ENCODE data around the gene SORL1. TPM values are rescaled to one million over a fixed set of nuclear protein-coding genes. Genes with fewer than 3 reads are reported as not detected.

Gene SORL1
- total and polyA plus RNA-seq, 9 of the 15 experiments (the other 6 are each of a cell fraction or from before 2014, with no cell fraction given): 0.01 to 0.66 TPM; not detected in 7

- H3K36me3 ChIP-seq (ENCODE audit: control insufficient read depth, insufficient read depth, low read length): no peaks in the 10 kb centered on the region
- no peak overlapping the region for H3K4me2 ChIP-seq (ENCODE audit: insufficient read depth, low read length)
- H3K9me3 ChIP-seq (replicated peaks; ENCODE audit: control insufficient read depth, insufficient read depth, low read depth, low read length): no peaks in the 10 kb centered on the region
- H3K27ac ChIP-seq (ENCODE audit: extremely low read depth, low read depth, low read length): no peak overlapping the region
- H4K20me1 ChIP-seq (replicated peaks; ENCODE audit: control insufficient read depth, insufficient read depth, low read length): no peaks in the 10 kb centered on the region
- TF ChIP-seq ZC3H11A (IDR thresholded peaks at IDR 0.05; ENCODE audit: low read depth, low read length) (no peak), HNRNPUL1 (IDR thresholded peaks at IDR 0.05; ENCODE audit: low read length) (no peak), KLF13 (tag; IDR thresholded peaks at IDR 0.05; ENCODE audit: borderline replicate concordance, low read depth) (no peak)
- no peak overlapping the region for H3K9ac ChIP-seq (ENCODE audit: insufficient read depth in 1 of 2, low read depth in 2 of 2, low read length in 2 of 2)
- BruUV-seq (replicated peaks): no TSS peak
- ChIA-PET POLR2A (no interaction called here), CTCF (ENCODE audit: low intra/inter-chr PET ratio) (interaction anchor here (0.6 kb wide), 1 partner anchor 1082 kb away, joined by 5 read pairs; no protein-coding TSS in a partner anchor)
- H3K4me1 ChIP-seq (replicated peaks in 1 of 2; ENCODE audit: control insufficient read depth in 2 of 2, insufficient read depth in 2 of 2, low read length in 2 of 2): peaks cover 0 to 9% of the 10 kb centered on the region in 2 experiments; a peak in 2 of 5 replicates
- no peak overlapping the region for H3K4me3 ChIP-seq
- intact Hi-C loops (cut with micrococcal nuclease): loop anchor here (10.0 kb wide), 1 partner anchor 141 kb away; no protein-coding TSS in a partner anchor
- H3K79me2 ChIP-seq (ENCODE audit: control insufficient read depth, insufficient read depth, low read length): no peaks in the 10 kb centered on the region
- ATAC-seq (no peak), FAIRE-seq (no peak), DNase-seq (ENCODE audit: extremely low read depth in 1 of 4, low spot score in 3 of 4) (no peak)
- in situ Hi-C loops (cut with MboI): no loop called here
- H3K9me1 ChIP-seq (ENCODE audit: control insufficient read depth, insufficient read depth, low read length): no peaks in the 10 kb centered on the region
- WGBS (ENCODE audit: insufficient coverage, low coverage, missing lambda C conversion rate): 1% methylated on average over 5 of the region's 6 CpGs
- no peak overlapping the region for H2AFZ ChIP-seq (ENCODE audit: low read depth, low read length)
- peaks cover 12 to 36% of the 10 kb centered on the region in 2 experiments; a peak in 4 of 5 replicates for H3K27me3 ChIP-seq (ENCODE audit: control insufficient read depth in 2 of 2, insufficient read depth in 2 of 2, low read length in 2 of 2)
Observed at GRCh38 chr11:121453589-121454299, 1.6 kb downstream of the SORL1 start.

- Histone ChIP-seq H3K4me2 (ENCODE audit: insufficient read depth, low read length) (no peak overlapping the region), H3K27ac (ENCODE audit: extremely low read depth, low read depth, low read length) (no peak overlapping the region), H3K36me3 (ENCODE audit: control insufficient read depth, insufficient read depth, low read length) (no peaks in the 10 kb centered on the region), H4K20me1 (replicated peaks; ENCODE audit: control insufficient read depth, insufficient read depth, low read length) (no peaks in the 10 kb centered on the region), H3K9me1 (ENCODE audit: control insufficient read depth, insufficient read depth, low read length) (no peaks in the 10 kb centered on the region), H3K9ac (ENCODE audit: insufficient read depth in 1 of 2, low read depth in 2 of 2, low read length in 2 of 2) (no peak overlapping the region), H3K27me3 (ENCODE audit: control insufficient read depth in 2 of 2, insufficient read depth in 2 of 2, low read length in 2 of 2) (peaks cover 12 to 36% of the 10 kb centered on the region in 2 experiments; a peak in 4 of 5 replicates), H3K9me3 (replicated peaks; ENCODE audit: control insufficient read depth, insufficient read depth, low read depth, low read length) (no peaks in the 10 kb centered on the region), H3K4me3 (no peak overlapping the region), H3K79me2 (ENCODE audit: control insufficient read depth, insufficient read depth, low read length) (no peaks in the 10 kb centered on the region), H3K4me1 (replicated peaks in 1 of 2; ENCODE audit: control insufficient read depth in 2 of 2, insufficient read depth in 2 of 2, low read length in 2 of 2) (peaks cover 0 to 9% of the 10 kb centered on the region in 2 experiments; a peak in 2 of 5 replicates), H2AFZ (ENCODE audit: low read depth, low read length) (no peak overlapping the region)
- WGBS (ENCODE audit: insufficient coverage, low coverage, missing lambda C conversion rate): 0% methylated on average over 3 of the region's 3 CpGs
- no peak for FAIRE-seq
- DNase-seq (ENCODE audit: extremely low read depth in 1 of 4, low spot score in 3 of 4): no peak
- CTCF ChIA-PET (ENCODE audit: low intra/inter-chr PET ratio): no interaction called here
- TF ChIP-seq TRIM25 (IDR thresholded peaks at IDR 0.05; ENCODE audit: borderline replicate concordance): no peak
- POLR2A ChIA-PET: no interaction called here
- in situ Hi-C loops (cut with MboI) (no loop called here), intact Hi-C loops (cut with micrococcal nuclease) (loop anchor here (10.0 kb wide), 1 partner anchor 140 kb away; no protein-coding TSS in a partner anchor)
- no peak for ATAC-seq
- BruUV-seq (replicated peaks): no TSS peak
Observed at GRCh38 chr11:121455115-121455514, 3.0 kb downstream of the SORL1 start.
